Measurements from ENCODE around the gene TMEM270.

- TF ChIP-seq CTCF (IDR thresholded peaks at IDR 0.05) (no peak), EP300 (IDR thresholded peaks at IDR 0.05) (no peak), POLR2A (IDR thresholded peaks at IDR 0.05; ENCODE audit: low read length) (no peak), MAZ (IDR thresholded peaks at IDR 0.05; ENCODE audit: borderline replicate concordance, low read depth, low read length) (no peak), JUN (IDR thresholded peaks at IDR 0.05) (no peak), HDAC2 (IDR thresholded peaks at IDR 0.05) (no peak), CBX2 (IDR thresholded peaks at IDR 0.05; ENCODE audit: borderline replicate concordance, low read depth) (no peak), FOSL2 (IDR thresholded peaks at IDR 0.05) (no peak), FOSL2 (CRISPR knock-in tag; IDR thresholded peaks at IDR 0.05) (no peak), CEBPB (IDR thresholded peaks at IDR 0.05) (no peak)
Observed at GRCh38 chr7:73815436-73815835, 45.5 kb upstream of the TMEM270 start.
